ENCODE data around the gene STXBP1. TPM values are rescaled to one million over a fixed set of nuclear protein-coding genes. Genes with fewer than 3 reads are reported as not detected.

STXBP1 gene
- total and polyA plus RNA-seq, 2 experiments from 2014 or later, result 48.6 to 50.4 TPM

GRCh38 chr9:127664324-127664677 lies 52.2 kb downstream of the STXBP1 start:
- TF ChIP-seq, protein P1, sequence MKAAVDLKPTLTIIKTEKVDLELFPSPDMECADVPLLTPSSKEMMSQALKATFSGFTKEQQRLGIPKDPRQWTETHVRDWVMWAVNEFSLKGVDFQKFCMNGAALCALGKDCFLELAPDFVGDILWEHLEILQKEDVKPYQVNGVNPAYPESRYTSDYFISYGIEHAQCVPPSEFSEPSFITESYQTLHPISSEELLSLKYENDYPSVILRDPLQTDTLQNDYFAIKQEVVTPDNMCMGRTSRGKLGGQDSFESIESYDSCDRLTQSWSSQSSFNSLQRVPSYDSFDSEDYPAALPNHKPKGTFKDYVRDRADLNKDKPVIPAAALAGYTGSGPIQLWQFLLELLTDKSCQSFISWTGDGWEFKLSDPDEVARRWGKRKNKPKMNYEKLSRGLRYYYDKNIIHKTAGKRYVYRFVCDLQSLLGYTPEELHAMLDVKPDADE (IDR thresholded peaks at IDR 0.05), result no peak
- no peak for TF ChIP-seq NANOG (IDR thresholded peaks at IDR 0.05; ENCODE audit: borderline replicate concordance)
- Histone ChIP-seq H3K4me2 (no peak overlapping the region), H3K27ac (ENCODE audit: low read depth) (no peak overlapping the region), H3K79me2 (replicated peaks; ENCODE audit: insufficient read depth) (no peaks in the 10 kb centered on the region), H3K27me3 (ENCODE audit: insufficient read depth) (no peaks in the 10 kb centered on the region), H3K4me1 (ENCODE audit: insufficient read depth) (no peaks in the 10 kb centered on the region), H3K36me3 (ENCODE audit: insufficient read depth) (peaks cover 32% of the 10 kb centered on the region), H2AFZ (no peak overlapping the region), H3F3A (replicated peaks; ENCODE audit: low read depth) (0 out of 2 replicates have a peak, but pooled peaks cover 5% of the 10 kb centered on the region), H3K9me2 (ENCODE audit: insufficient read depth) (no peaks in the 10 kb centered on the region), H3K4me3 (no peak overlapping the region), H4K20me1 (replicated peaks; ENCODE audit: insufficient read depth) (no peaks in the 10 kb centered on the region; the same call in 1 of the 2 replicates)
- Mint-ChIP-seq H3K27ac (no peak overlapping the region), H3K27me3 (ENCODE audit: insufficient read depth, low read depth, poor library complexity) (no peaks in the 10 kb centered on the region), H3K4me1 (no peaks in the 10 kb centered on the region; the same call in 2 of the 3 replicates), H3K4me3 (no peak overlapping the region; the same call in 2 of the 3 replicates), H3K9me3 (no peaks in the 10 kb centered on the region), H3K36me3 (ENCODE audit: low read depth) (peaks cover 36% of the 10 kb centered on the region)
- DNase-seq (ENCODE audit: low spot score) (no peak), ATAC-seq (no peak)

DNA sequence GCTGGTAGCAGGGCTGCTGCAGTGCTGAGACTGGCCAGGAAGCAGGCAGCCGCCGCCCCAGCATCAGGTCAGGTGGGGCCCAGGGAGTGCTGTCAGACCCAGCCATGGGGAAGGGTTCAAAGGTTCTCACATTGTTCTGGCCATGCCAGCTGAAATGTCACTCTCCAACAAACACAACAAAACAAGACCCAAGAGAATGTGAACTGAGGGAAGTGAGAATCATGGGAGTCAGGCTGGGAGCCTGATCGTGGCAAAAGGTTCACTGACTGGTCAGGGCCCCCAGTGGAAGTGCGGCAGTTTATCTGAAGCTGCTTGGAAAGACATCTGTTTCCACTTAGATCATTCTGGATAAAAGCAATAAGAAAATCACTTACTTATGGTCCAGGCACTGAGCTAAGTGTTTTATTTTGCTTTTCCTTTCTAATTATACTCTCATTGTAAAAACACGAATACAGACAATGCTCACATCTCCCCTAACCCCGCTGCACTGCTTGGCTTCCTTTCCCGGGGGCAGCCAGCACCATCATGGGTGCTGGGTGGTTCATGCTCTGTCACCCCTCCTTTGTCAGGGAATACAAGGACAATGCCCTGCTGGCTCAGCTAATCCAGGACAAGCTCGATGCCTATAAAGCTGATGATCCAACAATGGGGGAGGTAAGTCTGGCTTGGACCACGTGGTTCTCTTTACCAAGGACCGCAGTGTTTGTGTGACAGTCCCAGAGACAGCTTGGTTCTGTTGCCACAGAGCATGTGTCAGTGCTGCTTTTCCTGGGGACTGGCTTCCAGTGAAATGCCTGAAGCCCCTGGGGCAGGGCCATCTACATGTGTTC lies 52.8 kb downstream of the STXBP1 start:
- TF ChIP-seq, protein P2, sequence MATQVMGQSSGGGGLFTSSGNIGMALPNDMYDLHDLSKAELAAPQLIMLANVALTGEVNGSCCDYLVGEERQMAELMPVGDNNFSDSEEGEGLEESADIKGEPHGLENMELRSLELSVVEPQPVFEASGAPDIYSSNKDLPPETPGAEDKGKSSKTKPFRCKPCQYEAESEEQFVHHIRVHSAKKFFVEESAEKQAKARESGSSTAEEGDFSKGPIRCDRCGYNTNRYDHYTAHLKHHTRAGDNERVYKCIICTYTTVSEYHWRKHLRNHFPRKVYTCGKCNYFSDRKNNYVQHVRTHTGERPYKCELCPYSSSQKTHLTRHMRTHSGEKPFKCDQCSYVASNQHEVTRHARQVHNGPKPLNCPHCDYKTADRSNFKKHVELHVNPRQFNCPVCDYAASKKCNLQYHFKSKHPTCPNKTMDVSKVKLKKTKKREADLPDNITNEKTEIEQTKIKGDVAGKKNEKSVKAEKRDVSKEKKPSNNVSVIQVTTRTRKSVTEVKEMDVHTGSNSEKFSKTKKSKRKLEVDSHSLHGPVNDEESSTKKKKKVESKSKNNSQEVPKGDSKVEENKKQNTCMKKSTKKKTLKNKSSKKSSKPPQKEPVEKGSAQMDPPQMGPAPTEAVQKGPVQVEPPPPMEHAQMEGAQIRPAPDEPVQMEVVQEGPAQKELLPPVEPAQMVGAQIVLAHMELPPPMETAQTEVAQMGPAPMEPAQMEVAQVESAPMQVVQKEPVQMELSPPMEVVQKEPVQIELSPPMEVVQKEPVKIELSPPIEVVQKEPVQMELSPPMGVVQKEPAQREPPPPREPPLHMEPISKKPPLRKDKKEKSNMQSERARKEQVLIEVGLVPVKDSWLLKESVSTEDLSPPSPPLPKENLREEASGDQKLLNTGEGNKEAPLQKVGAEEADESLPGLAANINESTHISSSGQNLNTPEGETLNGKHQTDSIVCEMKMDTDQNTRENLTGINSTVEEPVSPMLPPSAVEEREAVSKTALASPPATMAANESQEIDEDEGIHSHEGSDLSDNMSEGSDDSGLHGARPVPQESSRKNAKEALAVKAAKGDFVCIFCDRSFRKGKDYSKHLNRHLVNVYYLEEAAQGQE (IDR thresholded peaks at IDR 0.05; ENCODE audit: unreplicated experiment), result no peak
- Histone ChIP-seq H4K20me1 (replicated peaks; ENCODE audit: insufficient read depth) (no peaks in the 10 kb centered on the region; the same call in 1 of the 2 replicates), H3K4me1 (ENCODE audit: insufficient read depth) (no peaks in the 10 kb centered on the region), H3K4me2 (no peak overlapping the region), H3F3A (replicated peaks; ENCODE audit: low read depth) (0 out of 2 replicates have a peak, but pooled peaks cover 4% of the 10 kb centered on the region), H2AFZ (no peak overlapping the region), H3K36me3 (ENCODE audit: insufficient read depth) (peaks cover 34% of the 10 kb centered on the region), H3K9me2 (ENCODE audit: insufficient read depth) (no peaks in the 10 kb centered on the region), H3K4me3 (no peak overlapping the region), H3K27ac (ENCODE audit: low read depth) (no peak overlapping the region), H3K79me2 (replicated peaks; ENCODE audit: insufficient read depth) (no peaks in the 10 kb centered on the region), H3K27me3 (ENCODE audit: insufficient read depth) (no peaks in the 10 kb centered on the region)
- Mint-ChIP-seq H3K4me1 (no peaks in the 10 kb centered on the region; the same call in 2 of the 3 replicates), H3K36me3 (ENCODE audit: low read depth) (peaks cover 32% of the 10 kb centered on the region), H3K27me3 (ENCODE audit: insufficient read depth, low read depth, poor library complexity) (no peaks in the 10 kb centered on the region), H3K4me3 (no peak overlapping the region), H3K27ac (no peak overlapping the region; the same call in 1 of the 2 replicates), H3K9me3 (no peaks in the 10 kb centered on the region)
- DNase-seq (ENCODE audit: low spot score), result no peak
- no peak for ATAC-seq

Measured in GM23338 (cell line).